Upper lobe of left lung (tissue), 6 donors: ENCODE data around the gene TRIM73. TPM values are rescaled to one million over a fixed set of nuclear protein-coding genes. Genes with fewer than 3 reads are reported as not detected.
"Not testable (repeated sequence)": the region's sequence is repeated elsewhere in the genome, so short reads cannot be mapped to it uniquely, and the experiment has no call there.

ENCODE experiments used
- ATAC-seq, 2 donors: fragments of 200-7000 bp; cut with Tn5 transposase; one replicate each; pipeline ENCODE4 v1.9.1; 2022; ENCODE audit warnings: mild to moderate bottlenecking in 2 of 2, moderate library complexity in 2 of 2; ENCODE audit not compliant: low FRiP score in 2 of 2
- DNase-seq, 2 donors: peaks; one replicate each; pipeline ENCODE4 v3.0.0-alpha.2; 2019 to 2020
- H3K27ac ChIP-seq, 4 donors: fragments of 200-600 bp; sonication (generic); one replicate each; pipeline ENCODE4 v1.5.1; 2016 to 2019
- H3K27me3 ChIP-seq, 4 donors: fragments of 200-600 bp; sonication (generic); one replicate each; pipeline ENCODE4 v1.5.1; 2017 to 2019
- H3K36me3 ChIP-seq, 4 donors: fragments of 200-600 bp; sonication (generic); one replicate each; pipeline ENCODE4 v1.5.1; 2016 to 2019
- H3K4me1 ChIP-seq, 4 donors: fragments of 200-600 bp; sonication (generic); one replicate each; pipeline ENCODE4 v1.5.1; 2018 to 2019
- H3K4me3 ChIP-seq, 4 donors: fragments of 200-600 bp; sonication (generic); one replicate each; pipeline ENCODE4 v1.5.1; 2017 to 2019; ENCODE audit warnings: mild to moderate bottlenecking in 2 of 4, moderate library complexity in 1 of 4
- H3K9me3 ChIP-seq, 4 donors: fragments of 200-600 bp; sonication (generic); one replicate each; pipeline ENCODE4 v1.5.1; 2018 to 2019
- WGBS, 2 donors: methylation state at CpG; one replicate each; pipeline ENCODE4 v1.1.5; 2017 to 2018; 5-methylcytosine and 5-hydroxymethylcytosine counted together
- small RNA-seq, 4 donors: library from RNA; depleted of rRNA; stranded (forward); fragments of <200 nt; gene quantifications; one replicate each; pipeline ENCODE3, GENCODE V24; 2016
- total RNA-seq, 6 donors: library from RNA; depleted of rRNA in 4 of 6; stranded (reverse); fragments of >200 nt in 4 of 6; gene quantifications; one replicate each; pipeline versions ENCODE4 v1.1.0 to v1.2.1, GENCODE V29; 2016 to 2021
- TF ChIP-seq, protein P1 (sequence below), 6 experiments: fragments of 450-650 bp in 4 of 6; fragments of 200-600 bp in 2 of 6; sonication (generic) in 2 of 6; IDR thresholded peaks; one replicate each; pipeline ENCODE4 v1.5.1; 2016 to 2019; ENCODE audit warnings: antibody characterized with exemption in 6 of 6
- donor health status: DM: no; HTN: no; CAD: no; lungs with moderate emphysema.
- donor health status: DM: no; HTN: yes; CAD: no; lungs with severe emphysema.

The TRIM73 gene
- total RNA-seq, 6 donors from 2014 or later, result 1.4 to 10.5 (median 3.3) TPM

GRCh38 chr7:75452494-75452955, 57.1 kb downstream of the TRIM73 start:
- 5% methylated on average over 3 to 4 of the region's 4 CpGs for WGBS, 2 donors
- not testable (repeated sequence) for H3K36me3 ChIP-seq, DNase-seq, H3K27ac ChIP-seq, H3K9me3 ChIP-seq, H3K4me3 ChIP-seq, H3K27me3 ChIP-seq, H3K4me1 ChIP-seq
- TF ChIP-seq, protein P1, sequence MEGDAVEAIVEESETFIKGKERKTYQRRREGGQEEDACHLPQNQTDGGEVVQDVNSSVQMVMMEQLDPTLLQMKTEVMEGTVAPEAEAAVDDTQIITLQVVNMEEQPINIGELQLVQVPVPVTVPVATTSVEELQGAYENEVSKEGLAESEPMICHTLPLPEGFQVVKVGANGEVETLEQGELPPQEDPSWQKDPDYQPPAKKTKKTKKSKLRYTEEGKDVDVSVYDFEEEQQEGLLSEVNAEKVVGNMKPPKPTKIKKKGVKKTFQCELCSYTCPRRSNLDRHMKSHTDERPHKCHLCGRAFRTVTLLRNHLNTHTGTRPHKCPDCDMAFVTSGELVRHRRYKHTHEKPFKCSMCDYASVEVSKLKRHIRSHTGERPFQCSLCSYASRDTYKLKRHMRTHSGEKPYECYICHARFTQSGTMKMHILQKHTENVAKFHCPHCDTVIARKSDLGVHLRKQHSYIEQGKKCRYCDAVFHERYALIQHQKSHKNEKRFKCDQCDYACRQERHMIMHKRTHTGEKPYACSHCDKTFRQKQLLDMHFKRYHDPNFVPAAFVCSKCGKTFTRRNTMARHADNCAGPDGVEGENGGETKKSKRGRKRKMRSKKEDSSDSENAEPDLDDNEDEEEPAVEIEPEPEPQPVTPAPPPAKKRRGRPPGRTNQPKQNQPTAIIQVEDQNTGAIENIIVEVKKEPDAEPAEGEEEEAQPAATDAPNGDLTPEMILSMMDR (IDR thresholded peaks at IDR 0.05), result peak in 2 of 6 experiments; percentile 25 to 40
- peak; percentile 65 to 87 for ATAC-seq

Small RNA genes within 50 kb of the gene (small RNA-seq; reads per million reads assigned to genes)
- 0 reads per million in 4 donors for gene RF00019

Other genes with a start within 250 kb of the TRIM73 start
- 100 to 1,000 TPM in 1 of 6 donors, 10 to 100 TPM in 5; 21.7 to 102 (median 36.8) TPM for gene POM121C, start 90.7 kb downstream of the TRIM73 start, total RNA-seq
- gene SPDYE5, start 96.7 kb downstream of the TRIM73 start, total RNA-seq, result not detected